Rectal smooth muscle tissue (tissue), 1 donor: ENCODE measurements around the gene INO80C.
"Not testable (repeated sequence)": the region's sequence is repeated elsewhere in the genome, so short reads cannot be mapped to it uniquely, and the experiment has no call there.

Source experiments
- H3K27ac ChIP-seq: one replicate; pipeline ENCODE4 v1.7.0; 2013; ENCODE audit warnings: low read depth, low read length, inconsistent platforms
- H3K27me3 ChIP-seq: one replicate; pipeline ENCODE4 v1.7.0; 2013; ENCODE audit warnings: low read length; ENCODE audit not compliant: control insufficient read depth, insufficient read depth
- H3K36me3 ChIP-seq: one replicate; pipeline ENCODE4 v1.7.0; 2013; ENCODE audit warnings: low read length; ENCODE audit not compliant: control insufficient read depth, insufficient read depth
- H3K4me1 ChIP-seq: one replicate; pipeline ENCODE4 v1.7.0; 2013; ENCODE audit warnings: low read length; ENCODE audit not compliant: control insufficient read depth, insufficient read depth
- H3K4me3 ChIP-seq: one replicate; pipeline ENCODE4 v1.7.0; 2013; ENCODE audit warnings: low read length
- H3K9ac ChIP-seq: one replicate; pipeline ENCODE4 v1.7.0; 2013; ENCODE audit warnings: low read length

The INO80C gene

DNA sequence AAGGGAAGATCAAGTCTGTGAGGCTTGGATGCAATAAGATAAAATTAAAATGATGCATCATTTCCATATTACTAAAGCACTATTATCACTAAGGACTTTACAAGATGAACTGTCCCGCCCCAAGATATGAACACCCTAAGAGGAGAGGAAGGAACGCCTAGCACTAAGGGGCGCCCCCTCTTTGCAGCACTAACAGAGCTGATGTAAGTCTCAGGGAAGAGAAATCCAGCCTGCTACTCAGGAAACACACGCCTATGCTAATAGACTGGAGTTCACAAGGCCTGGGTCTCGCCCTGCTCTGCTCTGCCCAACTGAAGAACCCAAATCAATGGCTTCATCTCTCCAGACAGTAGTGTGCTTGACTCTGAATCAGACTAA is 6.1 kb downstream of the INO80C start:
- no peak overlapping the region for H3K4me3 ChIP-seq
- H3K27ac ChIP-seq, result no peak overlapping the region
- H3K4me1 ChIP-seq, result peaks cover 2% of the 10 kb centered on the region
- no peak overlapping the region for H3K9ac ChIP-seq
- H3K27me3 ChIP-seq, result no peaks in the 10 kb centered on the region
- H3K36me3 ChIP-seq, result peaks cover 2% of the 10 kb centered on the region

DNA sequence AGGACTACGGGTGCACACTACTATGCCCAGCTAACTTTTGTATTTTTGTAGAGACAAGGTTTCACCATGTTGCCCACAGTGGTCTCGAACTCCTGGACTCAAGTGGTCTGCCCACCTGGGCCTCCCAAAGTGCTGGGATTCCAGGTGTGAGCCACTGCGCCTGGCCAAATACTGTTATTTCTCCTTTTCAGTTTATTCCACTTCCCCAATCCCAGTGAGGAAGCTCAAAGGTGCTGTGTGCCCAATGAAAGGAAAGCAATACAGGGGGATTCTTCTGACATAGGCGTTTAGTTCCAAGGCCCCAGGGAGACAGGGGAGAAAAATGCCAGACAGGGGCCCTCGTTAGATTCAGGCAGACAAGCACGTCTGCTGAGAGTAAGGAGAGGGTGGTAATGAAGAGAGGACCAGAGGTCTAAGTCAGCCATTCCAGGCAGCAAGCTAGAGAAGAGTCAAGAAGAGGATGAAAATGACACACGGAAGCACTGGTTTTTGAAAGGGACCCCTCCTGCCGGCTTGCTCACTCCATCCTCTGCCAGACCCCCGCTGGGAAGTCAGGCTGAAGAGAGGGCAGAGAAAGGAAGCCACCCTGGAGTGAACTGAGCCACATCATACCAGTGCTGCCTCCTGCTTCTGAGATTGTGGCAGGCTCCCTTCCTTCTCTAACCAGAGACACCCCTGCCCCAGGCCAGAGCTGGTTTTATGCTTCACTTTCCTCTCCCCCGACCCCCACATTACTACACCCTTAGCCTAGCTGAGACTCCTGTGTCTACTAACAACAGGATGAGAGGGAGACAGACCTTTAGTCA is 6.7 kb downstream of the INO80C start:
- Histone ChIP-seq H3K27me3 (no peaks in the 10 kb centered on the region), H3K4me3 (no peak overlapping the region), H3K4me1 (no peaks in the 10 kb centered on the region), H3K9ac (no peak overlapping the region), H3K27ac (no peak overlapping the region), H3K36me3 (peaks cover 2% of the 10 kb centered on the region)

DNA sequence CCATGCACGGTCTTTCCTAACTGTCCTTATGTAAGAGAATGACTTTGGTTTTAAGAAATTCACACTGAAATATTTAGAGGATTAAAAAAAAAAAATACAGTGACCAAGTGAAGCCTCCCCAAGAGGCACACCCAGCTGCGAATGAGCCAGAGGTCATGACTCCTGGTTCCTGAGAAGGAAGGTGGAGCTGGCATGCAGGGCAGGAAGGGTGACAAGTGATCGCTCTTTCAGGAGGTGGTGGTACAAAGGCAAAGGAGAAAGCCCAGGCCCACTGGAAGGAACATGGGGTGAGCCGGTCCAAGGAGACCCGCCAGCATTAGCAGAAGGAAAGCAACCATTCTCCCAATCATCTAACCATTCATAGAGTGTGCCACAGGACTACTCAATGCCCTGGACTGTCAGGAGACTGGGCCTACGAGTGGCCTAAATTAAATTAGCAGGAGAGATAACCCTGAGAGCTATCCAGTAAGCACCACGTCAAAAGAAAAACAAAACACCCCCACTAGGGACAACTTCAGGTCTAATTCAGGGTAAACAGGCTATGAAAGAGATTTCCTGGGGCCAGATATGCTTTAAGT is 7.8 kb downstream of the INO80C start:
- Histone ChIP-seq H3K9ac (no peak overlapping the region), H3K4me3 (no peak overlapping the region), H3K27ac (no peak overlapping the region), H3K4me1 (no peaks in the 10 kb centered on the region), H3K36me3 (peaks cover 2% of the 10 kb centered on the region), H3K27me3 (no peaks in the 10 kb centered on the region)

DNA sequence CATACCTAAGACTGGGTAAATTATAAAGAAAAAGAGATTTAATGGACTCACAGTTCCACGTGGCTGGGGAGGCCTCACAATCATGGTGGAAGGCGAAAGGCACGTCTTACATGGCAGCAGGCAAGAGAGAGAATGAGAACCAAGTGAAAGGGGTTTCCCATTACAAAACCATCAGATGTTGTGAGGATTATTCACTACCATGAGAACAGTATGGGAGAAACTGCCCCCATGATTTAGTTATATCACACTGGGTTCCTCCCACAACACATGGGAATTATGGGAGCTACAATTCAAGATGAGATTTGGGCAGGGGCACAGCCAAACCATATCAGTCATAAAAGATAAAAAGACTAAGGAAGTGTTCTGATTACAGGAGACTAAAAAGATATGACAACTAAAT is 8.5 kb downstream of the INO80C start:
- H3K4me1 ChIP-seq, H3K9ac ChIP-seq, H3K36me3 ChIP-seq, H3K27me3 ChIP-seq, H3K4me3 ChIP-seq, H3K27ac ChIP-seq: not testable (repeated sequence)

DNA sequence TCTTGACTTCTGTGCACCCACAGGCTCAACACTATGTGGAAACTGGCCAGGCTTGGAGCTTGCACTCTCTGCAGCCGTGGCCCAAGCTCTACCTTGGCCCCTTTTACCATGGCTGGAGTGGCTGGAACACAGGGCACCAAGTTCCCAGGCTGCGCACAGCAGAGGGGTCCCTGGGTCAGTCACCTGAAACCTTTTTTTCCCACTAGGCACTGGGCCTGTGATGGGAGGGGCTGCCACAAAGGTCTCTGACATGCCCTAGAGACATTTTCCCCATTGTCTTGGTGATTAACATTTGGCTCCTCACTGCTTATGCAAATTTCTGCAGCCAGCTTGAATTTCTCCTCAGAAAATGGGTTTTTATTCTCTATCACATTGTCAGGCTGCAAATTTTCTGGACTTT is 9.4 kb downstream of the INO80C start:
- H3K27me3 ChIP-seq, H3K4me3 ChIP-seq, H3K4me1 ChIP-seq, H3K36me3 ChIP-seq, H3K9ac ChIP-seq, H3K27ac ChIP-seq: not testable (repeated sequence)

DNA sequence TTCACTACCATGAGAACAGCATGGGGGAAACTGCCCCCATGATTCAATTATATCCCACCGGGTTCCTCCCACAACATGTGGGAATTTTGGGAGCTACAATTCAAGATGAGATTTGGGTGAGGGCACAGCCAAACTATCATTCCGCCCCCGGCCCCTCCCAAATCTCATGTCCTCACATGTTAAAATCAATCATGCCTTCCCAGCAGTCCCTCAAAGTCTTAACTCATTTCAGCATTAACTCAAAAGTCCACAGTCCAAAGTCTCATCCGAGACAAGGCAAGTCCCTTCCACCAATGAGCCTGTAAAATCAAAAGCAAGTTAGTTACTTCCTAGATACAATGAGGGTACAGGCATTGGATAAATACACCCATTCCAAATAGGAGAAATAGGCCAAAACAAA is 10.2 kb downstream of the INO80C start:
- not testable (repeated sequence) for H3K4me1 ChIP-seq, H3K27me3 ChIP-seq, H3K27ac ChIP-seq, H3K9ac ChIP-seq, H3K36me3 ChIP-seq, H3K4me3 ChIP-seq

DNA sequence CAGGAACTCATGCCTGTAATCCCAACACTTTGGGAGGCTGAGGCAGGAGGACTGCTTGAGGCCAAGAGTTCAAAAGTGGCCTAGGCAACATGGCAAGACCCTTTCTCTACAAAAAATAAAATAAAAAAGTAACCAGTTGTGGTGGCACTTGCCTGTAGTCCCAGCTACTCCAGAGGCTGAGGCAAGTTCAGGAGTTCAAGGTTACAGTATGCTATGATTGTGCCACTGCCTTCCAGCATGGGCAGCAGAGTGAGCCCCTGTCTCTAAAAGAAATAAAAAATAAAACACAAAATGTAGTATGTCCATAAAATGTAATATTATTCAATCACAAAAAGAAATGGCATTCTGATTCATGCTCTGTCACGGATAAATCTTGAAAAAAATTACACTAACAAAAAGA is 11.9 kb downstream of the INO80C start:
- Histone ChIP-seq H3K4me1 (peaks cover under 1% of the 10 kb centered on the region), H3K27ac (no peak overlapping the region), H3K36me3 (peaks cover 2% of the 10 kb centered on the region), H3K27me3 (no peaks in the 10 kb centered on the region), H3K9ac (no peak overlapping the region), H3K4me3 (no peak overlapping the region)

DNA sequence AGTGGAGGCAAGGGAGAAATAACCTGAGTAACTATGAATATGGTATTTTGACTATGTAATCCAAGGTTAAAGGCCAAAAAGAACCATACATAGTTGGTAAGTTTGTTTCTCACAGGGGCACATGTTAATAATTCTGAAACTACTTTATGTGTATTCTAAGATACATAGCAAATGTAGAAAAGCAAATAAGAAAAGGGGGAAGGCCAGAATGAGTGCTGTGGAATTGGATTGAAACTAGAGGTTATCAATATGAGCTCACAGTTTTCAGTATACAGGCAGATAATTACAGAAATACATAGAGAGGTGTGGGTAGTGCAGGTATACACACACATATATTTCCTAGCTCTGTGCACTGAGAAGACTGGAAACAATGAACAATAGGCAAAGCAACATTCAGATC is 13.7 kb downstream of the INO80C start:
- Histone ChIP-seq H3K27ac (no peak overlapping the region), H3K9ac (no peak overlapping the region), H3K4me3 (no peak overlapping the region), H3K4me1 (peaks cover 8% of the 10 kb centered on the region), H3K36me3 (no peaks in the 10 kb centered on the region), H3K27me3 (no peaks in the 10 kb centered on the region)

DNA sequence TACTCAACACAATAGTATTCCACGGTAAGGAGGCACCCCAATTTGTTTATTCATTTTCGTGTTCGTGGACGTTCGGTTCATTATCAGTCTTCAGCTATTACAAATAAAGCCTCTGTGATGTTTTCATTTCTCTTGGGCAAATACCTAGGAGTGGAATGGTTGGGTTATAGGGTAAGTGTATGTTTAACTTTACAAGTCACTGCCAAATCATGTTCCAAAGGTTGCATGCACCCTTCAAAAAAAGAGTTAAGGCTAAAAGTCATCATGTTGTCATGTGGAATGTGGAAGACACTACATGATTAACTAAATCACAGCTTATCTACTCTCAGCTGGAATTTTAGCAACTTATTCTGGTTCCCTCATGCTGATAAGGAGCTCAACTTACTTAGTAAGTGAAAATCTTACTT is 15.8 kb downstream of the INO80C start:
- H3K27ac ChIP-seq, result no peak overlapping the region
- H3K36me3 ChIP-seq, result no peaks in the 10 kb centered on the region
- no peaks in the 10 kb centered on the region for H3K27me3 ChIP-seq
- no peak overlapping the region for H3K9ac ChIP-seq
- no peak overlapping the region for H3K4me3 ChIP-seq
- peaks cover 14% of the 10 kb centered on the region for H3K4me1 ChIP-seq

DNA sequence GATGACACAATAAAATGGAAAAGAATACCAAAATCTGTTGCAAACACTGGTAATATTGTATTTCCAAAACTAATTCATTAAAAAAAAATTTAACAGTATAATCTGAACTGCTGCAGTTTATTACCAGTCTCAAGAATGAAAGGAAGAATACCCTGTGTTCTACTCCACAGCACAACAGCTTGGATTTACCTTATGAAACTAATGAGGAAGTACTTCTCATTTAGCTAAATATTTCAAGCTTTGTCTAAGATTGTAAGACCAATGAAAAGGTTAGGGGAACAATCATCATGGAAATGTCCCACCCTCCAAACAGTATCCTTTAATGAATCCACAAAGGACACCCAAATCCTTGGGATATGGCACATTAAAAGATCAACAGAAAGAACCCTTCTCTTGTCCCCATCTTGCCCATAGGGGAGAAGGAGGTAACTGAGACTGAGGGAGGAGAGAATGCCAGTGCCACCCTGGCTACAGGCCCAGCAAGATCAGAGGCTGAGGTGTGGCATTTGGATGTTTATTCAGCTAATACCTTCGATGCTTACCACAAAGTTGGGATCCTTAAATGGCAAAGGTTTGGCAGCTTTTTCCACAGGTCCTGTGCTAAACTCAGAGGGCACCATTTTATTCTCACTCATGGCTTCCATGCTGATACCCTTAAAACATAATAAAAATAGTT is 17.7 kb downstream of the INO80C start:
- H3K27ac ChIP-seq, result peak overlapping the region; percentile 64
- peaks cover 14% of the 10 kb centered on the region for H3K4me1 ChIP-seq
- H3K4me3 ChIP-seq, result peak overlapping the region; percentile 11
- no peak overlapping the region for H3K9ac ChIP-seq
- no peaks in the 10 kb centered on the region for H3K27me3 ChIP-seq
- no peaks in the 10 kb centered on the region for H3K36me3 ChIP-seq

DNA sequence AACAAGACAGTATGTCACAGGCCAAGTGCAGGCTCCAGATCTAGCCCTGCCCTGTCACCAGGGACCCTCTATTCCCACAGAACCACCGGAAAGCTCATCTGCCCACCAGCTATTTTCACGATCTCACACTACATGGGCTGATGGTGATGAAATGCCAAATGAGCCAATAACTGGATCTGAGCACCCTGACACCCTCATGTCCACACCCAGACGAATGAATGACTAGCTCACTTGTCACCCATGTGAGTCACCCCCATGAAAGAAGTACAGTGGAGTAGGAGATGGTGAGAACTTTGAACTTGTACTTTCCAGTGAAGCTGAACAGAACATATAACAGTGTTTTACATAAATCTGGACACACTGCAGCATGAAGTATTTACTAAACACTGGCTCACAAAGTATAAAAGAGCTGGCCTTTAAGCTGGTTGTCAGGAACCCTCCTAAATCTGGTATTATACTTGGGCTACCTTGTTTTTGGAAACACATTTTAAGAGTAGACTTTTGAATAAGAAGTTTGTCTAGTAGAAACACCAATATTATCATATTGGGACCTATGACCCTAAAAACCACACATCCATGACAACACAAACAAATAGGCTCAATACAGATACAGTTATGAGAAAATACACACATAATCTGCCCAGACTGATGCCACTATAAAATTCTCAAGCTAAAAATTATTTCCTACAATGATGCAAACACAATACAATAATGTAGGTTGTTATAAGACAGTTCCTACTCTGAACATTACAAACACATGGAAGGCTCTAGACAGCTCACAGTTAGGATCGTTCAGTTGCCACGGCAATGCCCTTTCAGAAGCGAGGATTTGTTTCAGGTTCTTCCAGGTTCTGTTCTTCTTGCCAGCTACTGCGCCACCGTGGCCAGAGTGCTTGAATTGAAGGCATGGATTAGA is 19.0 kb downstream of the INO80C start:
- H3K27ac ChIP-seq, result peak overlapping the region; percentile 64
- no peak overlapping the region for H3K9ac ChIP-seq
- no peak overlapping the region for H3K4me3 ChIP-seq
- H3K4me1 ChIP-seq, result peaks cover 14% of the 10 kb centered on the region
- no peaks in the 10 kb centered on the region for H3K27me3 ChIP-seq
- no peaks in the 10 kb centered on the region for H3K36me3 ChIP-seq

DNA sequence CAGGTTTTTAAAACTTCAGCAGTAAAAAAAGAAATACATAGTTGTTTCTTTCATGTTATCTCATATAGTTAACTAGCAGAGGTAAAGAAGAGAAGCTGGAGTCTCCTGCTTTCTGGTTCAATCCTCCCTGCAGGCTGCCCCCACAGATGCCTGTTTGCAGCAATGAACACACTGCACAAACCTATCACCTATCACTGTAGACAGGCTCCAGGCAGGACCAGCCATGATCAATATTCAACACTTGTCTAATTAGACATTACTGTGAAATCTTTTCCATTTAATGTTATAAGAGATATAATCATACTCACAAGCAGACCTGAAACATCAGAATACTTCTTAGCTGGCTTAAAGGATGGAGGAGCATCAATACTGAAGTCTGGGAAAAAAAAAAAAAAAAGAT is 19.8 kb downstream of the INO80C start:
- H3K9ac ChIP-seq, result no peak overlapping the region
- no peak overlapping the region for H3K4me3 ChIP-seq
- H3K27ac ChIP-seq, result no peak overlapping the region
- peaks cover 14% of the 10 kb centered on the region for H3K4me1 ChIP-seq
- no peaks in the 10 kb centered on the region for H3K27me3 ChIP-seq
- no peaks in the 10 kb centered on the region for H3K36me3 ChIP-seq
